Ammon's horn (tissue), 1 donor: ENCODE measurements around the gene CD33.

ENCODE experiments used
- DNase-seq: peaks from one replicate; pipeline ENCODE4 v3.0.0-alpha.2; 2016; ENCODE audit warnings: low spot score

The CD33 gene

GRCh38 chr19:51224898-51225393 is at the start of gene CD33:
Gene CD33 (plus strand): TSS chr19:51225080. CDS start chr19:51225119, 39 bp downstream.
- peak; percentile 64 for DNase-seq

- DNase-seq, result no peak
Measured at GRCh38 chr19:51179256-51179655, 45.6 kb upstream of the CD33 start.

- no peak for DNase-seq
Measured at GRCh38 chr19:51181377-51181912, 43.4 kb upstream of the CD33 start.

- DNase-seq, result no peak
Measured at GRCh38 chr19:51181913-51182419, 42.9 kb upstream of the CD33 start.

- no peak for DNase-seq
Measured at GRCh38 chr19:51183629-51184028, 41.3 kb upstream of the CD33 start.

GRCh38 chr19:51185069-51185867 is 39.6 kb upstream of the CD33 start:
- no peak for DNase-seq

GRCh38 chr19:51185868-51186215 is 39.0 kb upstream of the CD33 start:
- DNase-seq, result no peak

- no peak for DNase-seq
Measured at GRCh38 chr19:51186323-51186722, 38.6 kb upstream of the CD33 start.

GRCh38 chr19:51187395-51188226 is 37.3 kb upstream of the CD33 start:
- no peak for DNase-seq

- DNase-seq, result no peak
Measured at GRCh38 chr19:51188227-51188559, 36.7 kb upstream of the CD33 start.

GRCh38 chr19:51192689-51193088 is 32.2 kb upstream of the CD33 start:
- no peak for DNase-seq

- DNase-seq, result no peak
Measured at GRCh38 chr19:51194527-51195315, 30.2 kb upstream of the CD33 start.

GRCh38 chr19:51195316-51195586 is 29.6 kb upstream of the CD33 start:
- DNase-seq, result no peak

- no peak for DNase-seq
Measured at GRCh38 chr19:51195616-51196015, 29.3 kb upstream of the CD33 start.

GRCh38 chr19:51196181-51196580 is 28.7 kb upstream of the CD33 start:
- DNase-seq, result no peak

GRCh38 chr19:51198641-51199040 is 26.2 kb upstream of the CD33 start:
- no peak for DNase-seq

GRCh38 chr19:51200071-51200666 is 24.7 kb upstream of the CD33 start:
- no peak for DNase-seq

GRCh38 chr19:51201712-51202111 is 23.2 kb upstream of the CD33 start:
- no peak for DNase-seq

- DNase-seq, result no peak
Measured at GRCh38 chr19:51203916-51204315, 21.0 kb upstream of the CD33 start.

GRCh38 chr19:51204321-51204720 is 20.6 kb upstream of the CD33 start:
- DNase-seq, result no peak

- no peak for DNase-seq
Measured at GRCh38 chr19:51207747-51208146, 17.1 kb upstream of the CD33 start.
